Stromal cell of bone marrow (primary cell): ENCODE results near the gene RETN.

Experiments used
- DNase-seq: peaks from one replicate; pipeline ENCODE4 v3.0.0-alpha.2; 2012; ENCODE audit warnings: low read depth

The RETN gene

DNA sequence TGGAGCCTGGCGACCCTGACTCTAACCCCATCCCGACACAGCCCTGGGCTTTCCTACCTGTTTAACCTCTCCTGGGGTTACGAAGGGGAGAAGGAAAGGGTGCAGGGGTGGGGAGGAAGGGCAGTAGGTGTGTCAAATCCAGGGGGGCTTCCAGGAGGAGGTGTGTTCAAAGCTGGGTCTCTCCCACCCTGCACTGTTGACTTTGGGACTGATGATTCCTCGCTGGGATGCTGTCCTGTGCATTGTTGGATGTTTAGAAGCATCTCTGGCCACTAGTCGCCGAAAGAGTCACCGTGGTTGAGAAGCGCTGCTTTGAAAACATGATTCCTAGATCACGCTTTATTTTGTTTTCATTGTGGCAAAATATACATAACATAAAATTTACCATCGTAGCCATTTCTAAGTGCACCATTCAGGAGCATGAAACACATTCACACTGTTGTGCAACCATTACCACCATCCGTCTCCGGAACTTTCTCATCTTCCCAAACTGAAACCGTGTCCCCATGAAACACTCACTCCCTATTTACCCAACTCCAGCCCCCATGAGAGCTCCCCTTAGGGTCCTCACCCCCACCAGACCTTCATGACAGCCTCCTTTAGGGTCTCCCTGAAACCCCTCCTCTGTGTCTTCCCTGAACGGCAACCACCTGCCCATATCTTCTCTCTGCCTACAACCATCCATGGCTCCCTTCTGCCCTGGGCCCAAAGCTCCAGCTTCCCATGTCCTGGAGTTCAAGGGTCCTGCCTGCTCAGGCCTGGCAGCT is 37.5 kb downstream of the RETN start:
- no peak for DNase-seq

DNA sequence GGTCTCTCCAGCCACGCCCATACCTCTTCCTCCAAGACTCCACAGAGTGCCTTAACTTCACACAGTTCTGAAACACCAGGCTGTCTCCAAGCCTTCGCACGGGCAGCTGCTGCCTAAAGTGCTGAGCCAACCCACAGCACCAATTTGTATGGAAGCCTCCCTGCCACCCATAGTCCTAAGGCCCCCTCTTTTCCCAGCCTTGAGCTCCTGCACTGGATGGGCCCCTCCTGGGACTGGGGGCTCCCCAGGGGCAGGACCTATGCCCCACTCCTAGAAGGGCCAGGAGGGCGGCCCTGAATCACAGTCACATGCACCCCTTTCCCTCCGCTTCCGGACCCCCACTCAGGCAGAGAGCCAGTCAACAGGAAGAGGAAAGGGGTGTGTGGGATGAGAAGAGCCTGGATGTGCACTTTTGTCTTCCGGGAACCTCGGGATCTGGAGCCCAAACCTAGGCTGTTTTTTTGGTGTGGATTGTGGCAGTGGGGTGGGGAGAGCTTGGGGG is 38.2 kb downstream of the RETN start:
- no peak for DNase-seq

DNA sequence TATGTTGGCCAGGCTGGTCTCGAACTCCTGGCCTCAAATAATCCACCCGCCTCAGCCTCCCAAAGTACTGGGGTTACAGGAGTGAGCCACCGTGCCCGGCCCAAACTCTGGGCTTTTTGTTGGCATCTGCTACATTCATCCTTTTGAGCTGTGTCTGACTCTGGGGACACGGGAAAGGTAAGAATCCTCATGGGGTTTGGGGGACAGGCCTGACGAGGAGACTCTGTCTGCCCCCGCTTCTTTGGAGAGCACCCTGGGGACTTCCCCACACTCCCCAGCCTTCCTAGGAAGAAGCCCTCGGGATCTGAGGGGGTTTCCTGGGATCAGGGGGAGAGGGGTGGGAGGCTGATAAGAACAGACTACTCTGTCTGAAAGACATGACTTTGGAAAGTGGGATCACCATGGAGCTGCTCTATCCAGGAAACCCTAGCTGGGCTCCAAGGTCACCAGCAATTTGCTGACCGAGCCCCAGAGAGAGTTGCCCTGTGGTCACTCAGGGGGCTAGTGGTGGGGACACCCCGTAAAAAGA is 41.1 kb downstream of the RETN start:
- DNase-seq: no peak

DNA sequence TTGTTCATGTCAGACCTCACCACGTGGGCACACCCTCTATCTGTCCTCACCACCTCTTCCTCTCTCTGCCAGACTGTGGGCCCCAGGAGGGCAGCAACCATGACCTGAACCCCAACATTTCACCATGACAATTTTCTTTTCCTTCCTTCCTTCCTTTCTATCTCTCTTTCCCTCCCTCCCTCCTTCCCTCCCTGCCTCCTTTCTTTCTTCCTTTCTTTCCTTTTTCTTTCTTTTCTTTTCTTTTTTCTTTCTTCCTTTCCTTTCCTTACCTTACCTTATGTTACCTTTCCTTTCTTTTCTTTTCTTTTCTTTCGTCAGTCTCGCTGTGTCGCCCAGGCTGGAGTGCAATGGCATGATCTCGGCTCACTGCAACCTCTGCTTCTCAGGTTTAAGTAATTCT is 41.8 kb downstream of the RETN start:
- no peak for DNase-seq

DNA sequence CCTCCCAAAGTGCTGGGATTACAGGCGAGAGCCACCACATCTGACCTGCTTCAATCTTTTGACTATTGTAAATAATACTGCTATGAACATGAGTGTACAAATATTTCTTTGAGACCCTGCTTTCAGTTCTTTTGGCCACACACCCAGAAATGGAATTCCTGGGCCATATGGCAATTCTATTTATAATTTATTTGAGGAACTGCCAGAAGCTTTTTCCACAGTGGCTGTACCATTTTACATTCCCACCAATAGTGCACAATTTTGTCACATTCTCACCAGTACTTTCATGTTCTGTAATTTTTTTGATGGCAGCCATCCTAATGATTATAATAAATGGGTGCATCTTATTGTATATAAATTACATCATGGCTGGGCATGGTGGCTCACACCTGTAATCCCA is 46.8 kb downstream of the RETN start:
- DNase-seq: no peak

DNA sequence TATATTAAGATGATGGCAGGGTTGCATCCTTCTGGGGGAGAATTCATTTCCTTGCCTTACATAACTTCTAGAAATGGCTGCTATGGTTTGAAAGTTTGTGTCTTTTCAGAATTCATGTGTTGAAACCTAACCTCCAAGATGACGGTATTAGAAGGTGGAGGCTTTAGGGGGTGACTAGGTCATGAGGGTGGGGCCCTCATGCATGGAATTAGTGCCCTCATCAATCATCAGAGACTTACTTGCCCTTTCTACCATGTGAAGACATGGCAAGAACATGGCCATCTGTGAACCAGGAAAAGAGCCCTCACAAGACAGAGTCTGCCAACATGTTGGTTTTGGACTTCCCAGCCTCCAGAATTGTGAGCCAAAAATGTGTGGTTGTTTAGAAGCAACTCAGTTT is 47.9 kb downstream of the RETN start:
- no peak for DNase-seq

DNA sequence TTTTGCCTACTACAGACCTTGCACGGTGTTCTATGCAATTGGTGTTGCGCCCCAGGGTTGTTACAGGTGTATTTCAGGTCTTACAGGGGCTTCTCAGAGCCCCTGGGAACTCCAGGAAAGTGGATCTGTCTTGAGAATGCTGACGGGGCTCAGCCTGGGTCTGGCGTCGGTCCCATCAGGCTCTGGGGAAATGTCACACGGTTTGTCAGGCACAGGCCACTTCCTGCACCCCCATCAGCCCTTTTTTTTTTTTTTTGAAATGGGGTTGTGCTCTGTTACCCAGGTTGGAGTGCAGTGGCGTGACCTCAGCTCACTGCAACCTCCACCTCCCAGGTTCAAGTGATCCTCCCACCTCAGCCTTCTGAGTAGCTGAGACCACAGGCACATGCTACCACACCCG is 49.8 kb downstream of the RETN start:
- no peak for DNase-seq
